CD4-positive, alpha-beta T cell (primary cell): Measurements from ENCODE around the gene LDLRAD4. TPM values are rescaled to one million over a fixed set of nuclear protein-coding genes. Genes with fewer than 3 reads are reported as not detected.

Experiments used
- ATAC-seq: fragments of 200-7000 bp; cut with Tn5 transposase; one replicate; pipeline ENCODE4 v1.10.0; 2022; ENCODE audit warnings: mild to moderate bottlenecking; ENCODE audit not compliant: poor library complexity
- CTCF ChIA-PET: fragments of 350-600 bp; sonication (Branson Sonifier 250); formaldehyde crosslinking; loops from one replicate; lab custom pipeline; 2021; ENCODE audit warnings: antibody characterized with exemption, inconsistent platforms; lab: Charles Lee
- POLR2A ChIA-PET: fragments of 350-600 bp; sonication (Branson Sonifier 250); formaldehyde crosslinking; loops from one replicate; lab custom pipeline; 2021; ENCODE audit warnings: antibody characterized with exemption, inconsistent platforms; lab: Charles Lee
- DNase-seq, 14 experiments: peaks; one replicate each; pipeline ENCODE4 v3.0.0-alpha.2; 2013 to 2020; ENCODE audit warnings: mixed read lengths in 2 of 14
- H3K27ac ChIP-seq, 2 donors: one replicate each; pipeline versions ENCODE4 v1.5.1 to v1.7.0; 2013; ENCODE audit warnings: low read length in 2 of 2, low read depth in 1 of 2, mild to moderate bottlenecking in 1 of 2
- H3K27me3 ChIP-seq, 2 experiments: 1 replicate in 1 of 2; 2 replicates in 1 of 2; pipeline versions ENCODE4 v1.6.1 to v1.7.0; 2013; ENCODE audit warnings: low read length in 2 of 2, control low read depth in 1 of 2, mild to moderate bottlenecking in 1 of 2, moderate library complexity in 1 of 2; ENCODE audit not compliant: insufficient read depth in 2 of 2, control insufficient read depth in 1 of 2
- H3K36me3 ChIP-seq: one replicate; pipeline ENCODE4 v1.6.1; 2013; ENCODE audit warnings: low read length, control low read depth; ENCODE audit not compliant: insufficient read depth
- H3K4me1 ChIP-seq: one replicate; pipeline ENCODE4 v1.6.1; 2013; ENCODE audit warnings: low read length, control low read depth; ENCODE audit not compliant: insufficient read depth
- H3K4me3 ChIP-seq: one replicate; pipeline ENCODE4 v1.5.1; 2013; ENCODE audit warnings: mild to moderate bottlenecking, low read length, moderate library complexity
- H3K9me3 ChIP-seq, 2 experiments: 1 replicate in 1 of 2; 2 replicates in 1 of 2; pipeline versions ENCODE4 v1.6.1 to v1.7.0; 2013; ENCODE audit warnings: low read length in 2 of 2, mild to moderate bottlenecking in 2 of 2, control low read depth in 1 of 2, moderate library complexity in 1 of 2; ENCODE audit not compliant: control insufficient read depth in 1 of 2, insufficient read depth in 1 of 2
- H3K27ac Mint-ChIP-seq: one replicate; pipeline ENCODE4 v1.8.0; 2020; ENCODE audit warnings: mixed read lengths
- H3K27me3 Mint-ChIP-seq: one replicate; pipeline ENCODE4 v1.8.0; 2021; ENCODE audit warnings: mixed read lengths
- H3K36me3 Mint-ChIP-seq: one replicate; pipeline ENCODE4 v1.8.0; 2021; ENCODE audit warnings: low read depth, mixed read lengths
- H3K4me1 Mint-ChIP-seq: one replicate; pipeline ENCODE4 v1.8.0; 2021; ENCODE audit warnings: low read depth, mixed read lengths
- H3K4me3 Mint-ChIP-seq: one replicate; pipeline ENCODE4 v1.8.0; 2020; ENCODE audit warnings: mild to moderate bottlenecking, mixed read lengths
- H3K9me3 Mint-ChIP-seq: one replicate; pipeline ENCODE4 v1.8.0; 2020; ENCODE audit warnings: mixed read lengths
- intact Hi-C, 2 experiments: fragments of 100-400 bp; cut with DNase I in 1 of 2; cut with micrococcal nuclease in 1 of 2; formaldehyde crosslinking; loops; one replicate each; pipeline versions ENCODE4 v1.15.1 to v1.9.0; 2023 to 2025; cut with DNase I, micrococcal nuclease
- total RNA-seq, 174 experiments: library from RNA in 2 of 174; stranded (reverse) in 2 of 174; gene quantifications; one replicate each; pipeline ENCODE4 v1.2.3 and lab custom pipeline; 2021 to 2026
- TF ChIP-seq, protein P1 (sequence below): fragments of 200-600 bp; IDR thresholded peaks from one replicate; pipeline ENCODE4 v1.8.0; 2022; ENCODE audit warnings: antibody characterized with exemption, mild to moderate bottlenecking

Gene LDLRAD4
- total RNA-seq, 2 experiments from 2014 or later, result 51.9 to 52.7 TPM

DNA sequence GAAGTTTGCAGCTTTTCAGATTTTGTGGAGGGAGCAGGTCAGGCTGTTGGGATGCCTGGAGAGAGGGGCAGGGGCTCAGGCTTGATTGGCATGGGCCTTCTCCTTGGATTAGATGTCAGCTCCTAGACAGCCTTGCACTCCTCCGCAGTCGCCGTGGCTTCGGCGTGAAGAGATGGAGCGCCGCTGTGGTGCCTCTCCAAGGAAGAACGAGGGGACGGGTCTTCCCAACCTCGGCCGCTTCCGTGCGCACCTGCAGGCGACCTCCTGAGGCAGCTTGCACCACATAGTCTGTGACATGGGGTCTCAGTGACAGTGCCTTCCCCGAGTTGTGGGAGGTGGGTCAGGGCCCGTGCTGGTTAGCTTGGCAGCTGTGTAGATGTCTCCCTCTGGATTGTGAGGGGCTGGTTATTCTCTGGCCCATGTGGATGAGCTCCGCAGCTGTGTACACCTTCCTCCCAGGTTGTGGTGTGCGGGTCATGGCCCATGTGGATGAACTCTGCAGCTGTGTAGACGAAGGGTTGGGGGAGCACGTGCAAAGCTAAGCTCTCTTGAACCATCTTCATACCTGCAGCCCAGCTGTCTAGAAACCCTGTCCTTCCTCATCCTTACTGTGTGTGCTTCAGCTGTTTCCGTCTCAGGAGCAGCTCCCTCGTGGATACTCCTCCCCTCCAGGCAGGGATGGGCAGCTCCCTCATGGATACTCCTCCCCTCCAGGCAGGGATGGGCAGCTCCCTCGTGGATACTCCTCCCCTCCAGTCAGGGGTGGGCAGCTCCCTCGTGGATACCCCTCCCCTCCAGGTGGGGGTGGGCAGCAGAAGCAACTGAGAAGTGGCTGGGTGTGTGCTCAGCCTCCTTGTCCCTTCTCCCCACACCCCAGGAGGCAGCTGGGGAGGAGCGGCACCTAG, 170.3 kb downstream of the LDLRAD4 start:
- H3K36me3 ChIP-seq, result peaks cover 26% of the 10 kb centered on the region
- no peak overlapping the region for H3K4me3 ChIP-seq
- no peaks in the 10 kb centered on the region for H3K9me3 ChIP-seq
- Mint-ChIP-seq H3K27ac (no peak overlapping the region), H3K36me3 (peaks cover 35% of the 10 kb centered on the region), H3K4me3 (no peak overlapping the region), H3K4me1 (peaks cover 49% of the 10 kb centered on the region), H3K9me3 (no peaks in the 10 kb centered on the region), H3K27me3 (no peaks in the 10 kb centered on the region)
- CTCF ChIA-PET, result no interaction called here
- ATAC-seq (no peak), DNase-seq (peak in 1 of 14 experiments; percentile 28)
- no peak overlapping the region for H3K27ac ChIP-seq
- TF ChIP-seq, protein P1, sequence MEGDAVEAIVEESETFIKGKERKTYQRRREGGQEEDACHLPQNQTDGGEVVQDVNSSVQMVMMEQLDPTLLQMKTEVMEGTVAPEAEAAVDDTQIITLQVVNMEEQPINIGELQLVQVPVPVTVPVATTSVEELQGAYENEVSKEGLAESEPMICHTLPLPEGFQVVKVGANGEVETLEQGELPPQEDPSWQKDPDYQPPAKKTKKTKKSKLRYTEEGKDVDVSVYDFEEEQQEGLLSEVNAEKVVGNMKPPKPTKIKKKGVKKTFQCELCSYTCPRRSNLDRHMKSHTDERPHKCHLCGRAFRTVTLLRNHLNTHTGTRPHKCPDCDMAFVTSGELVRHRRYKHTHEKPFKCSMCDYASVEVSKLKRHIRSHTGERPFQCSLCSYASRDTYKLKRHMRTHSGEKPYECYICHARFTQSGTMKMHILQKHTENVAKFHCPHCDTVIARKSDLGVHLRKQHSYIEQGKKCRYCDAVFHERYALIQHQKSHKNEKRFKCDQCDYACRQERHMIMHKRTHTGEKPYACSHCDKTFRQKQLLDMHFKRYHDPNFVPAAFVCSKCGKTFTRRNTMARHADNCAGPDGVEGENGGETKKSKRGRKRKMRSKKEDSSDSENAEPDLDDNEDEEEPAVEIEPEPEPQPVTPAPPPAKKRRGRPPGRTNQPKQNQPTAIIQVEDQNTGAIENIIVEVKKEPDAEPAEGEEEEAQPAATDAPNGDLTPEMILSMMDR, result no peak
- intact Hi-C loops, result no loop called here
- no peaks in the 10 kb centered on the region for H3K27me3 ChIP-seq
- peaks cover 18% of the 10 kb centered on the region for H3K4me1 ChIP-seq
- POLR2A ChIA-PET, result no interaction called here

DNA sequence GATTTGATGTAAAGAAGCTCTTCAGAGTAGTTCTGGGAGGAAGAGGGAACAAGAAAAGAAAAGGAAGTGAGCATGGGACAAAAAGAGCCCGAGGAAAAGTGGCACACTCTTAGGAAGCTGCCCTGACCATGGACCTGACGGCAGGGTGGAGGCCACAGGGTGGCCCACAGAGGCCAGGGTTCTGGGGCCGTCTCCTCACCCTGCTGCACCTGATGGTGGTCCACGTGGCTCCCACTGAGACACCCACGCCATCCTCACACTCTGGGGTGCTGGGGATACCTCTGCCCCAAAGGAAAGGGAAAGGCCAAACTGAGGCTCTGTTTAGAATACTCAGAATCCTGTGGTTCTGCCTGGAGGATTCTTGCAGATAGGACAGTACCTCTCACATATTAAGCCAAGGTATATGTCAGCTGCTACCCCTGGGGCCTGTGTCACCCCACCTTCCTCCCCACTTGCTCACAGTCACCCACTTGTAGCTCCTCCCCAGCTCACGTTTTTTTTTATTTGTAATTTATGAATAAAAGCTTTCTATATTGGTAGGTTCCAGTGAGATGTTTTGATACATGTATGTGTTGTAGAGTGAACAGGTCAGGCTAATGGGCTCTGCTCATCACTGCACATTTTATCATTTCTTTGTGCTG, 171.1 kb downstream of the LDLRAD4 start:
- Histone ChIP-seq H3K4me1 (peaks cover 16% of the 10 kb centered on the region), H3K36me3 (peaks cover 26% of the 10 kb centered on the region), H3K27ac (no peak overlapping the region), H3K9me3 (no peaks in the 10 kb centered on the region), H3K4me3 (no peak overlapping the region), H3K27me3 (no peaks in the 10 kb centered on the region)
- no peak overlapping the region for H3K27ac Mint-ChIP-seq
- intact Hi-C loops, result no loop called here
- DNase-seq (no peak), ATAC-seq (no peak)
- ChIA-PET CTCF (no interaction called here), POLR2A (interaction anchor here (0.6 kb wide), 1 partner anchor 11 kb away, joined by 3 read pairs; no protein-coding TSS in a partner anchor)
- H3K4me1 Mint-ChIP-seq, result peaks cover 47% of the 10 kb centered on the region
- H3K9me3 Mint-ChIP-seq, result no peaks in the 10 kb centered on the region
- no peaks in the 10 kb centered on the region for H3K27me3 Mint-ChIP-seq
- TF ChIP-seq, protein P1, result no peak
- H3K4me3 Mint-ChIP-seq, result no peak overlapping the region
- H3K36me3 Mint-ChIP-seq, result peaks cover 35% of the 10 kb centered on the region

DNA sequence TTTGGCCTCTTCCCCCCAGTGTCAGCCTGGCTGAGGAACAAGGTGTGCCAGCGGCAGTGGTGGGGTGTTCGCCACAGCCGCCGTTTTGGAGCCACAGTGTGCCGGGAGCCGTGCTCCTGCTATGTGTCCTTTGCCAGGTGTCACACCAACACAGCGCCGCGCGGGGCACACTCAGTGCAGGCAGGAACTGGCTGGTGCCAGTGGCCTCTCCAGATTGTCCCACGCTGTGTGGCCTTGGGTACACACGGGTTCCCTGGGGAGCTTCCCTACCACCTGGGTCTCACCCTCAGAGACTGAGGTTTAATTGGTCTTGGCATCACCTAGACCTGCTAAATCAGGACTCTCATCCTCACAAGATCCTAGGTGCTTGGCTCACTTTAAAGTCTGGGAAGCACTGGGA, 171.6 kb downstream of the LDLRAD4 start:
- Histone ChIP-seq H3K27ac (no peak overlapping the region), H3K36me3 (peaks cover 30% of the 10 kb centered on the region), H3K27me3 (no peaks in the 10 kb centered on the region), H3K4me1 (peaks cover 16% of the 10 kb centered on the region), H3K4me3 (no peak overlapping the region), H3K9me3 (no peaks in the 10 kb centered on the region)
- no peaks in the 10 kb centered on the region for H3K27me3 Mint-ChIP-seq
- peaks cover 35% of the 10 kb centered on the region for H3K36me3 Mint-ChIP-seq
- DNase-seq (no peak), ATAC-seq (no peak)
- CTCF ChIA-PET, result no interaction called here
- intact Hi-C loops, result no loop called here
- POLR2A ChIA-PET, result no interaction called here
- TF ChIP-seq, protein P1, result no peak
- H3K9me3 Mint-ChIP-seq, result no peaks in the 10 kb centered on the region
- no peak overlapping the region for H3K4me3 Mint-ChIP-seq
- H3K27ac Mint-ChIP-seq, result no peak overlapping the region
- peaks cover 45% of the 10 kb centered on the region for H3K4me1 Mint-ChIP-seq
